Measurements from ENCODE around the gene KIF23.

DNA sequence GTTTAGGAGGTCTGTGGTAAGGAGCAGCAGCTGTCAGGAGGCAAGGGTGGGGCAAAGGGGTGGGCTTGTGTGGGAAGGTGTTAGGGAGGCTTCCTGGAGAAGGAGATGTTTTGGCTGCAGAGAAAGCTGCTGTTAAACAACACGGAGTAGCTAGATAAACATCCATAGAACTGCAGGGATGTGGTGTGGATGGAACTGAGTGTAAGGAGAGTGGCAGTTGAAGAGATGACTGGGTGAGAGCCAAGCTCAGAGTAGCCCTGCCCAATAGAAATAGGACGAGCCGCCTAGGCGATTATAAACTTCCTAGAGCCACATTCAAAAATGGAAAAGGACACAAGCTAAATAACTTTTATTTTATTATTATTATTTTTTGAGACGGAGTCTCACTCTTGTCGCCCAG, 58.4 kb downstream of the KIF23 start:
- TF ChIP-seq, protein P1, sequence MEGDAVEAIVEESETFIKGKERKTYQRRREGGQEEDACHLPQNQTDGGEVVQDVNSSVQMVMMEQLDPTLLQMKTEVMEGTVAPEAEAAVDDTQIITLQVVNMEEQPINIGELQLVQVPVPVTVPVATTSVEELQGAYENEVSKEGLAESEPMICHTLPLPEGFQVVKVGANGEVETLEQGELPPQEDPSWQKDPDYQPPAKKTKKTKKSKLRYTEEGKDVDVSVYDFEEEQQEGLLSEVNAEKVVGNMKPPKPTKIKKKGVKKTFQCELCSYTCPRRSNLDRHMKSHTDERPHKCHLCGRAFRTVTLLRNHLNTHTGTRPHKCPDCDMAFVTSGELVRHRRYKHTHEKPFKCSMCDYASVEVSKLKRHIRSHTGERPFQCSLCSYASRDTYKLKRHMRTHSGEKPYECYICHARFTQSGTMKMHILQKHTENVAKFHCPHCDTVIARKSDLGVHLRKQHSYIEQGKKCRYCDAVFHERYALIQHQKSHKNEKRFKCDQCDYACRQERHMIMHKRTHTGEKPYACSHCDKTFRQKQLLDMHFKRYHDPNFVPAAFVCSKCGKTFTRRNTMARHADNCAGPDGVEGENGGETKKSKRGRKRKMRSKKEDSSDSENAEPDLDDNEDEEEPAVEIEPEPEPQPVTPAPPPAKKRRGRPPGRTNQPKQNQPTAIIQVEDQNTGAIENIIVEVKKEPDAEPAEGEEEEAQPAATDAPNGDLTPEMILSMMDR (IDR thresholded peaks at IDR 0.05): no peak
- TF ChIP-seq POLR2A (IDR thresholded peaks at IDR 0.05): no peak

Measured in lower leg skin (tissue), 3 donors.